PC-3 (cell line): ENCODE data around the gene ZDHHC13.

Source experiments
- EZH2phosphoT487 ChIP-seq: fragments of 300-600 bp; sonication (generic); IDR thresholded peaks from 2 replicates; pipeline ENCODE4 v1.6.1; 2018; ENCODE audit warnings: mild to moderate bottlenecking, antibody characterized with exemption, low read length, borderline replicate concordance
- TF ChIP-seq, protein P1 (sequence below): fragments of 300-600 bp; sonication (generic); conservative IDR thresholded peaks from 2 replicates; pipeline ENCODE4 v1.5.1; 2017; ENCODE audit warnings: antibody characterized with exemption, low read depth, mild to moderate bottlenecking, low read length

- TF ChIP-seq, protein P1, sequence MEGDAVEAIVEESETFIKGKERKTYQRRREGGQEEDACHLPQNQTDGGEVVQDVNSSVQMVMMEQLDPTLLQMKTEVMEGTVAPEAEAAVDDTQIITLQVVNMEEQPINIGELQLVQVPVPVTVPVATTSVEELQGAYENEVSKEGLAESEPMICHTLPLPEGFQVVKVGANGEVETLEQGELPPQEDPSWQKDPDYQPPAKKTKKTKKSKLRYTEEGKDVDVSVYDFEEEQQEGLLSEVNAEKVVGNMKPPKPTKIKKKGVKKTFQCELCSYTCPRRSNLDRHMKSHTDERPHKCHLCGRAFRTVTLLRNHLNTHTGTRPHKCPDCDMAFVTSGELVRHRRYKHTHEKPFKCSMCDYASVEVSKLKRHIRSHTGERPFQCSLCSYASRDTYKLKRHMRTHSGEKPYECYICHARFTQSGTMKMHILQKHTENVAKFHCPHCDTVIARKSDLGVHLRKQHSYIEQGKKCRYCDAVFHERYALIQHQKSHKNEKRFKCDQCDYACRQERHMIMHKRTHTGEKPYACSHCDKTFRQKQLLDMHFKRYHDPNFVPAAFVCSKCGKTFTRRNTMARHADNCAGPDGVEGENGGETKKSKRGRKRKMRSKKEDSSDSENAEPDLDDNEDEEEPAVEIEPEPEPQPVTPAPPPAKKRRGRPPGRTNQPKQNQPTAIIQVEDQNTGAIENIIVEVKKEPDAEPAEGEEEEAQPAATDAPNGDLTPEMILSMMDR, result no peak
- TF ChIP-seq EZH2phosphoT487, result no peak
Observed at GRCh38 chr11:19183646-19184045, 66.7 kb downstream of the ZDHHC13 start.
